Stimulated activated naive B cell treated with anti-CD40 and anti-IgM and Interleukin-4, amounts not matched to agents 10 μg/mL and 1 μg/mL and 100 μg/mL, for 72 hours (primary cell): ENCODE measurements around the gene METTL27.

Source experiments
- ATAC-seq, 2 donors: fragments of 150-1000 bp; cut with Tn5 transposase; replicated peaks; 2 replicates each; pipeline ENCODE4 v1.10.0; 2021; ENCODE audit warnings: moderate library complexity in 1 of 2
- DNase-seq: peaks from one replicate; pipeline ENCODE4 v3.0.0; 2021
- H3K27ac Mint-ChIP-seq: one replicate; pipeline ENCODE4 v1.8.0; 2022; ENCODE audit warnings: mild to moderate bottlenecking, mixed read lengths
- H3K27me3 Mint-ChIP-seq, 2 donors: one replicate each; pipeline ENCODE4 v1.8.0; 2022; ENCODE audit warnings: mixed read lengths in 2 of 2
- H3K36me3 Mint-ChIP-seq, 2 donors: one replicate each; pipeline ENCODE4 v1.8.0; 2022; ENCODE audit warnings: mixed read lengths in 2 of 2, mild to moderate bottlenecking in 1 of 2
- H3K4me1 Mint-ChIP-seq, 2 donors: one replicate each; pipeline ENCODE4 v1.8.0; 2022; ENCODE audit warnings: mixed read lengths in 2 of 2, mild to moderate bottlenecking in 1 of 2
- H3K4me3 Mint-ChIP-seq, 2 donors: one replicate each; pipeline ENCODE4 v1.8.0; 2022; ENCODE audit warnings: mild to moderate bottlenecking in 2 of 2, mixed read lengths in 2 of 2, moderate library complexity in 1 of 2
- H3K9me3 Mint-ChIP-seq, 2 donors: one replicate each; pipeline ENCODE4 v1.8.0; 2022; ENCODE audit warnings: mixed read lengths in 2 of 2, mild to moderate bottlenecking in 1 of 2

Gene METTL27

GRCh38 chr7:73834626-73835191, 7.6 kb downstream of the METTL27 start:
- peaks cover 2 to 5% of the 10 kb centered on the region in 2 donors for H3K4me1 Mint-ChIP-seq
- no peak overlapping the region for H3K4me3 Mint-ChIP-seq
- H3K27me3 Mint-ChIP-seq: no peaks in the 10 kb centered on the region

GRCh38 chr7:73833251-73833919, 8.9 kb downstream of the METTL27 start:
- no peak overlapping the region for H3K27ac Mint-ChIP-seq

More at GRCh38 chr7:73834626-73835191, 7.6 kb downstream of the METTL27 start:
- ATAC-seq: no peak
- Mint-ChIP-seq H3K9me3 (no peaks in the 10 kb centered on the region), H3K27ac (no peak overlapping the region), H3K36me3 (no peaks in the 10 kb centered on the region)
- no peak for DNase-seq

GRCh38 chr7:73832806-73833205, 9.5 kb downstream of the METTL27 start:
- DNase-seq: no peak
- Mint-ChIP-seq H3K27ac (no peak overlapping the region), H3K36me3 (no peaks in the 10 kb centered on the region), H3K27me3 (no peaks in the 10 kb centered on the region), H3K9me3 (no peaks in the 10 kb centered on the region), H3K4me3 (no peak overlapping the region), H3K4me1 (peaks cover 13 to 19% of the 10 kb centered on the region in 2 donors)
- ATAC-seq: no peak

More at GRCh38 chr7:73833251-73833919, 8.9 kb downstream of the METTL27 start:
- Mint-ChIP-seq H3K36me3 (no peaks in the 10 kb centered on the region), H3K4me3 (no peak overlapping the region), H3K9me3 (no peaks in the 10 kb centered on the region), H3K4me1 (peaks cover 10 to 13% of the 10 kb centered on the region in 2 donors), H3K27me3 (no peaks in the 10 kb centered on the region)
- ATAC-seq (no peak), DNase-seq (no peak)

GRCh38 chr7:73831834-73832651, 10.3 kb downstream of the METTL27 start:
- H3K4me3 Mint-ChIP-seq: no peak overlapping the region
- H3K9me3 Mint-ChIP-seq: no peaks in the 10 kb centered on the region
- H3K27me3 Mint-ChIP-seq: no peaks in the 10 kb centered on the region
- no peaks in the 10 kb centered on the region for H3K36me3 Mint-ChIP-seq
- DNase-seq: no peak
- H3K4me1 Mint-ChIP-seq: peaks cover 21 to 27% of the 10 kb centered on the region in 2 donors
- no peak overlapping the region for H3K27ac Mint-ChIP-seq
- ATAC-seq: no peak

- Mint-ChIP-seq H3K36me3 (no peaks in the 10 kb centered on the region), H3K4me1 (peaks cover 26 to 32% of the 10 kb centered on the region in 2 donors), H3K27ac (no peak overlapping the region), H3K27me3 (no peaks in the 10 kb centered on the region), H3K4me3 (no peak overlapping the region), H3K9me3 (no peaks in the 10 kb centered on the region)
- DNase-seq: no peak
- no peak for ATAC-seq
These were observed 10.8 kb downstream of the METTL27 start for GRCh38 chr7:73831584-73831833.

GRCh38 chr7:73830681-73831583, 11.4 kb downstream of the METTL27 start, which contains the start of gene CLDN4:
TSS of gene CLDN4 (plus strand) at chr7:73830996. CDS start at chr7:73831202, 206 bp downstream.
- DNase-seq (no peak), ATAC-seq (no peak)
- no peaks in the 10 kb centered on the region for H3K36me3 Mint-ChIP-seq
- H3K4me1 Mint-ChIP-seq: peaks cover 27 to 38% of the 10 kb centered on the region in 2 donors
- no peaks in the 10 kb centered on the region for H3K9me3 Mint-ChIP-seq
- no peaks in the 10 kb centered on the region for H3K27me3 Mint-ChIP-seq
- H3K4me3 Mint-ChIP-seq: no peak within 1 kb of the TSS
- peak within 1 kb of the TSS; percentile 76 for H3K27ac Mint-ChIP-seq

- Mint-ChIP-seq H3K36me3 (no peaks in the 10 kb centered on the region), H3K9me3 (no peaks in the 10 kb centered on the region), H3K27ac (peak overlapping the region; percentile 76), H3K4me3 (no peak overlapping the region), H3K4me1 (peaks cover 27 to 39% of the 10 kb centered on the region in 2 donors), H3K27me3 (no peaks in the 10 kb centered on the region)
- no peak for ATAC-seq
- DNase-seq: no peak
These were observed 12.2 kb downstream of the METTL27 start for GRCh38 chr7:73829921-73830680.

- no peaks in the 10 kb centered on the region for H3K27me3 Mint-ChIP-seq
- H3K36me3 Mint-ChIP-seq: no peaks in the 10 kb centered on the region
- peak overlapping the region; percentile 76 for H3K27ac Mint-ChIP-seq
- no peak overlapping the region for H3K4me3 Mint-ChIP-seq
- no peak for DNase-seq
- H3K9me3 Mint-ChIP-seq: no peaks in the 10 kb centered on the region
- no peak for ATAC-seq
- peaks cover 27 to 39% of the 10 kb centered on the region in 2 donors for H3K4me1 Mint-ChIP-seq
These were observed 12.8 kb downstream of the METTL27 start for GRCh38 chr7:73829505-73829904.

GRCh38 chr7:73828972-73829371, 13.3 kb downstream of the METTL27 start:
- DNase-seq (no peak), ATAC-seq (no peak)
- no peaks in the 10 kb centered on the region for H3K9me3 Mint-ChIP-seq
- H3K36me3 Mint-ChIP-seq: no peaks in the 10 kb centered on the region
- H3K27ac Mint-ChIP-seq: no peak overlapping the region
- peaks cover 27 to 39% of the 10 kb centered on the region in 2 donors for H3K4me1 Mint-ChIP-seq
- H3K4me3 Mint-ChIP-seq: no peak overlapping the region
- H3K27me3 Mint-ChIP-seq: no peaks in the 10 kb centered on the region

- DNase-seq: no peak
- H3K4me1 Mint-ChIP-seq: peaks cover 25 to 39% of the 10 kb centered on the region in 2 donors
- ATAC-seq: peak; percentile 62 to 76
- H3K27ac Mint-ChIP-seq: no peak overlapping the region
- no peak overlapping the region for H3K4me3 Mint-ChIP-seq
- no peaks in the 10 kb centered on the region for H3K36me3 Mint-ChIP-seq
- H3K9me3 Mint-ChIP-seq: no peaks in the 10 kb centered on the region
- no peaks in the 10 kb centered on the region for H3K27me3 Mint-ChIP-seq
These were observed 14.1 kb downstream of the METTL27 start for GRCh38 chr7:73828107-73828803.

- H3K27me3 Mint-ChIP-seq: no peaks in the 10 kb centered on the region
- H3K9me3 Mint-ChIP-seq: no peaks in the 10 kb centered on the region
- peak overlapping the region in 1 of 2 donors; percentile 39 for H3K4me3 Mint-ChIP-seq
- peaks cover 25 to 39% of the 10 kb centered on the region in 2 donors for H3K4me1 Mint-ChIP-seq
- no peak overlapping the region for H3K27ac Mint-ChIP-seq
- no peaks in the 10 kb centered on the region for H3K36me3 Mint-ChIP-seq
- DNase-seq (no peak), ATAC-seq (peak in 1 of 2 donors; percentile 11)
These were observed 14.7 kb downstream of the METTL27 start for GRCh38 chr7:73827567-73828106.

GRCh38 chr7:73824986-73825385, 17.3 kb downstream of the METTL27 start:
- Mint-ChIP-seq H3K4me3 (no peak overlapping the region), H3K27ac (no peak overlapping the region), H3K4me1 (peaks cover 25 to 39% of the 10 kb centered on the region in 2 donors), H3K27me3 (peaks cover 0 to 7% of the 10 kb centered on the region in 2 donors), H3K36me3 (no peaks in the 10 kb centered on the region), H3K9me3 (no peaks in the 10 kb centered on the region)
- ATAC-seq (no peak), DNase-seq (no peak)
